T47D (cell line): ENCODE results near the gene RASGEF1C.

Experiments
- DNase-seq, 2 experiments: peaks; one replicate each; pipeline versions ENCODE4 v3.0.0 to v3.0.0-alpha.2; 2011 to 2012; ENCODE audit warnings: low read depth in 1 of 2, low spot score in 1 of 2
- JUND ChIP-seq: IDR thresholded peaks from 2 replicates; pipeline ENCODE4 v1.6.1; 2012; ENCODE audit warnings: low read depth
- in situ Hi-C: cut with HindIII; loops from 2 replicates; pipeline ENCODE4 v1.10.0; 2016; ENCODE audit warnings: low sequenced_read_pairs, low pct_unique_long_range_greater_than_20kb

RASGEF1C gene

DNA sequence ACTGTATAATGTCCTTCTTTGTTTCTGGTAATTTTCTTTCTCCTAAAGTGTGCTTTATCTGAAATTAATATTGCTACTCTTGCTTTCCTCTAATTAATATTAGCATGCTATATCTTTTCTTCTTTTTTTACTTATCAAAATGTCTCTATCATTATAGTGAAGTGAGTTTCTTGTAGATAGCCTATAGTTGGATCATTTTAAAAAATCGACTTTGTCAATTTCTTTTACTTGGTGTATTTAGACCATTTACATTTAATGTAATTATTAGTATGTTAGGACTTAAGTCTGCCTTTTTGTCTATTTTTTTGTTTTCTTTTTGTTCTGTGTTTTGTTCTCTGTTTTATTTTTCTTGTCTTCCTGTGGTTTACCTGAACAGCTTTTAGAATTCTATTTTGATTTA lies 102.0 kb downstream of the RASGEF1C start:
- DNase-seq, result no peak
- in situ Hi-C loops, result no loop called here
- no peak for TF ChIP-seq JUND

DNA sequence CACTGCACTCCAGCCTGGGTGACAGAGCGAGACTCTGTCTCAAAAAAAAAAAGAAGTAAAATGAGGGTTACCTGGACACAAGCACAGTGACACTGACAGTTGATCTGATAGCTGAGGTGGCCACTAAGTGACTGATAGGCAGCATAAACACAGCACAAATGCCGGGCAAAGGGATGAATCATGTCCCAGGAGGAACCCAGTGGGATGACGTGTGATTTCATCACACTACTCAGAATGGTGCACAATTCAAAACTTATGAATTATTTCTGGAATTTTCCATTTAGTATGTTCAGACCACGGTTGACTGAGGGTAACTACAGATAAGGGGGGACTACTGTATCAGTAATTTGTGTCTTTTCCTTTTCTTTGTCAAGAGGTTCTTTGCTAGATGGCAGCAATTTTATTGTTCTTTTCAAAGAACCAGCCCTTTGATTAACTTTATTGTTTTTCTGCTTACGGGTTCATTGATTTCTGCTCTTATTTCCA lies 103.1 kb downstream of the RASGEF1C start:
- no peak for DNase-seq
- in situ Hi-C loops, result no loop called here
- TF ChIP-seq JUND, result no peak

DNA sequence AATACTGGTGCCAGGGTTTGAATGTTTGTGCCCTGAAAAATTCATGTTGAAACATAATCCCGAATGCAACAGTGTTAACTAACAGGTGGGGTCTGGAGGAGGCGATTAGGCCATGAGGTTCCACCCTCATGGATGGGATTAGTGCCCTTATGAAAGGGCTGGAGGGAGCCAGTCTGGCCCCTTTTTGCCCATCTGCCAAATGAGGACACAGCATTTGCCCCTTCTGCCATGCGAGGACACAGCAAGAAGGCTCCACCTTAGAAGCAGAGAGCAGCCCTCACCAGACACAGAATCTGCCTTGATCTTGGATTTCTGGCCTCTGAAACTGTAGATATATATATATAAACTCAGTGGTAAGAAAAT lies 104.9 kb downstream of the RASGEF1C start:
- no peak for TF ChIP-seq JUND
- no peak for DNase-seq
- in situ Hi-C loops, result no loop called here

DNA sequence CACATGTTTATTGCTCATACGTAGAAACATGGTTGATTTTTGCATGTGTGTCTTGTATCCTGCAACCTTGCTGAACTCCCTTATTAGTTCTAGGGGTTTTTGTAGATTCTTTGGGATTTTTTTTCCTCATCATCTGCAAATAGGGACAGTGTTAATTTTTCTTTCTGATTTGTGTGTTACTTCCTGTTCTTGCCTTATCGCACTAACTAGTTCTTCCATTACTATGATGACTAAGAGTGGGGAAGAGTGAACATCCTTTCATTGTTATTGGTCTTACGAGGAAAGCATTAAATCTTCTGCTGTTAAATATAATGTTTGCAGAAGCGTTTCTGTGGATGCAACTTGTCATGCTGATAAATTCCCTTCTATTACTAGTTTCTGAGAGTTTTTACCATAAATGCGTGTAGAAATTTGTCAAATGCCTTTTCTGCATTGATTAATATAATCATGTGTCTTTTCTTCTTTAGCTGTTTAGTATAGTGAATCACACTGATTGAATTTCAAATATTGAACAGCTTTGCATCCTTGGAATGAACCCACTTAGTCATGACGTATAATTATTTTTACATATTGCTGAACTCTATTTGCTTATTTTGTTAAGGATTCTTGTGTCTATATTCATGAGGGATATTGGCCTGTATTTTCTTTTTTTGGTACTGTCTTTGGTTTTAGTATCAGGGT lies 105.4 kb downstream of the RASGEF1C start:
- in situ Hi-C loops, result no loop called here
- no peak for DNase-seq
- TF ChIP-seq JUND, result no peak

DNA sequence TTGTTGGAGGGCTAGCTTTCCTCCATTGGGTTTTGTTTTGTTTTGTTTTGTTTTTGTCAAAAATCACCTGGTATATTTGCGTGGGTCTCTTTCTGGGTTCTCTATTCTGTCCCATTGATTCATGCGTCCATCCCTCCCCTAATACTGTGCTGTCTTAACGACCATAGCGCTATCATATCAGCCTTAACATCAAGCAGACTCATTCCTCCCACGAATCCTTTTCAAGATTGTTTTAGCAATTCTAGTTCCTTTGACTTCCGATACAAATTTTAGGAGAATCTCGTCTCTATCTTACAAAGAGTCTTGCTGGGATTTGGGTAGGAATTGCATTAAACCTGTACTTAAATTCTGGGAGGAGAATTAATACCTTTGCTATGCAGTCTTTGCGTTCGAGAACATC lies 106.4 kb downstream of the RASGEF1C start:
- no peak for DNase-seq
- no peak for TF ChIP-seq JUND
- in situ Hi-C loops, result no loop called here

DNA sequence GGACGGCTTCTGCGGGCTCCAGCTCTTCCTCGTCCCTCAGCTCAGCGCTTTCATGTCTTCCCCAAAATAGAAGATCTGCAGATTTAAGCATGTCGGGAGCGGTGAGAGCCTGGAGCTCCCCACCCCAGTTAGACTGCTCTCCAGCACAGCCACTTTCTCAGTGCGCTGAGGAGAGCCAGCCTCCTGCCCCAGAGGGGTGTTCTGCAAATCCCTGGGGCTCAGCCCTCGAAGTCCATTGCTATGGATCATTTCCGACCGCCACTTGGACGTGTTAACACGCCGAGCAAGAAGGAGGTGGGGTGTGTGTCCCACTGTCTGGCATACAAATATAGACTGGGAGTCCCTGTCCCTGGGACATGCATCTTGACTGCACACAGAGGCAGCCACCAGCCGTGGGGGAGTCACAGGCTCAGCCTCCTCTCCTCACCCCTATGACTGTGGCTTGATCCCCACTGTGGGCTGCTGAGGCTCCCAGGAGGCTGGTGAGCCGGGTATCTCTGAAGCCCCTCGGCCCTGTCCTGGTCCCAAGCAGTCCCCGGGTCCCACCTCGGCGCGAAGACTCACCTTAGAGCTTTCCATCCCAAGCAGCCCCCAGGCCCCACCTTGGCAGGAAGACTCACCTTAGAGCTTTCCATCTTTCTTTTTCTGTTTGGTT lies 107.4 kb downstream of the RASGEF1C start:
- no peak for TF ChIP-seq JUND
- in situ Hi-C loops, result no loop called here
- no peak for DNase-seq

DNA sequence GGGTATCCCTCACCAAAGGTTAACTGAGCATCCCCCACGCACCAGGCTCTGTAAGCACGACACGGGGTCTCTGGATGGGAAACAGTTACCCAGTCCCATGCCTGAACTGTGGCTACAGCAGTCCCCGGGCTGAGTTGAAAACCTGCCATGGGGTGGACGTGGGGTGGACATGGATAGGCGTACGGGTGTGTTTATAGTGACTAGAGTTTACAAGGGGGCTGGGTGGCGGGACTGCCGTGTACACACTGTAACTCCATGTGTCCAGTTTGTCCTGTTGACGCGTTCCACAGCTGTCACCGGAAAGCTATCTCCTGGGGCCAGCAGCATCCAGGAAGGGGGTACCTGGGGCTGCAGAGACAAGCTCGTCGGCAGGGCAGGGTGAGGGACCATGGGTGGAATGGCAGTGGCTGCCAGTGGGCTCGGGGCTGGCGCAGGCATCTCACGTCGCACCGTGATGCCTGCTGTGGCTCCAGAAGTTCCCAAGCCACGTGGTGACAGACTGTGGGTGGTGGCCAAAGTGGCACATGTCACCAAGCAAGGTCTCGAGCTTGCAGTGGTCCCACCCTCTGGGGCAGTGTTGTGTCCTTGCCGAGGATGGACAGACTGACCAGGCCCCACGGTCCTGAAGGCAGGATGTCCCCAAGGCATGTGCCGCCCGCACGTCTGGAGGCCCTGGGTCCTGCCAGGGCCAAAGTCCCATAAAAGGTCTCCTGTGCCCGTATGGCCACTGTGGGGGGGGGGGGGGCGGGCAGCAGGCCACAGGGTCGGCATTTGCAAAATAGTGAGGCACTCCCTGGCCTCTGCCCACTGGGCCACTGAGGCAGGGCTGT lies 108.2 kb downstream of the RASGEF1C start:
- in situ Hi-C loops, result no loop called here

DNA sequence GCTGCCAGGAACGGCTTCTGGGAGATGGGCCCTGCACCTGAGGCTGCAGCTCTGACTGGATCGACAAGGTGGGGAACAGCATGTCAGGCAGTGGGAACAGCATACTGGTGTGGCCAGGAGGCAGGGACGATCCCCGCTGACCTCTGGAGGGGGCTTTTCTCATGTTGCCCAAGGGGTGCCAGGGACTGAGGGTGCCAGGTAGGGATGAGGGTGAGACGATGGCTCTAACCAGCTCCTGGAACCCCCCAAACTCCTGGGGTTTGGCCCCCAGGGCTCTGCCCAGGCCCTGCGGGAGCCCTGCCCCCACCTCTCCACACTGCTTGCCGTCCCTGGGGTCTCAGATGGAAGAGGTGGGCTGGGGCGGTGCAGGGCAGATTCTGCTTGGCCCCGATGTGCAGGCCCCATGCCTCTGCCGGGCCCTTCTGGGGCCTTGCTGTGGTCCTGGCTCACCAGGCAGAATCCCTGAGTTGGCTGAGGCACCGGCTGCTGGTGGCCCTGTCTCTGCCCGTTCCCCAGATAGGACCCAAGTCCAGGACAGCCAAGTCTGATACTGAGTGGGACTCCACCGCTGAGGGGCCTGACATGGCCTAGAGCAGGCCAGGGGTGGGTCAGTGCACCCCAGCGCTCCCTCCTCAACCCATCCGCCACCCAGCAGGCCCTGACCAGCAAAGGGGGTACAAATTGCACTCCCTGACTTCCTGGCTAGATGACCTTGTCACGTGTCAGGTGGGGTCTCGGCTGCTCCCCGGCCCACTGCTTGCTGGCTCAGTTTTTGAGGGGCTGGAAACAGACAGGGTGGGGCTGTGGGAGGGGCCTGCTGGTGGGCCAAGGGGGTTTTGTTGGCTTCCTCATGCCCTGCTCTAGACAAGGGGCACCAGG lies 109.0 kb downstream of the RASGEF1C start:
- TF ChIP-seq JUND, result no peak
- in situ Hi-C loops, result no loop called here
- no peak for DNase-seq

More for the DNA sequence above, 108.2 kb downstream of the RASGEF1C start:
- TF ChIP-seq JUND, result no peak
- DNase-seq, result no peak

DNA sequence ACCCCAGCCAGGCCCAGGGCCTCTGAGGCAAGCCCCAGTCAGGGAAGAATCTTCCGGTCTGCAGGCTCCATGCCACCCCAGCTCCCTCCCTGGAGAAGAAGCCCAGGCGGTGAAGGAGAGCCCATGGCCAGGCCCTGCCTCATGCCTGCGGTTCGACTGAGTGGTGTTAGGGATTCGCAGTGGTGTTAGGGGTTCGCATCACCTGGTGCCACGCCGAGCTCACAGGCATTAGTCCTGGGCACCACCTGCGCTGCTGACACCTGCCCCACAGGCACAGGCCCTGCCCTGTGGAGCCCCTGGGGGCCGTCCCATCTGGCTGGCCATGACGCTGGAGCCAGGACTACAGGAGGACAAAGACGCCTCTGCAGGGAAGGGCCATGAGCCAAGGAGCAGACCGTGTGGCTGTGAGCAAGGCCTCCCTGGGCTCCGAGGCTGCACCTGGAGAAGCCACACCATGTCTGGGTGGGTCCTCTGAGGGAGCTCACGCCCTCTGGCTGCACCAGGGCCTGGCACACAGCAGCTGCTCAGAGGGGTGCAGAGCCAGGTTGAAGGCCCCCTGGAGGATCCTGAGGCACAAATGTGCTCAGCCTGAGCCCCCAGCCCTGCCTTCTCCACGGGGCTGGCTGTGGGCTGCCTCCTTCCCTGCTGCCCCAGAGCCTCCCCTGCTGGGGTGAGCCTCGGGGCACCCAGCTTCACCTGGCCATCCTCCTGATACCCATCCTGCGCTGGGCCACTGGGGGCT lies 109.8 kb downstream of the RASGEF1C start:
- no peak for TF ChIP-seq JUND
- in situ Hi-C loops, result no loop called here
- DNase-seq, result no peak

DNA sequence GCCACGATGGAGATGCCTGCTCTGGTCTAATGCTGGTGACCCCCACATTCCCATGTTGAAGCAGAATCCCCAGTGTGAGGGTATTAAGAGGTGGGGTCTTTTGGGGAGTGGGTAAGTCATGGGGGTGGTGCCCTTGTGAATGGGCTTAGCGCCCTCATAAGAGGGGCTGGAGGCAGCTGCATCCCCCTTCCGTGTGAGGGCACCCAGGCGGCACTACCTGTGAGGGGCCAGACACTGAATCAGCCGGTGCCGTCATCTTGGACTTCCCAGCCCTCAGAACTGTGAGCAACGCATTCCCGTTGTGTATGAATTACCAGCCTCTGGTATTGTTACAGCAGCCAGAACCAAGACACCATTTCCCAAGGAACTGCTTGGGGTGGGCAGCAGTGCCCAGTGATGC lies 110.5 kb downstream of the RASGEF1C start:
- DNase-seq, result no peak
- in situ Hi-C loops, result no loop called here
- no peak for TF ChIP-seq JUND

DNA sequence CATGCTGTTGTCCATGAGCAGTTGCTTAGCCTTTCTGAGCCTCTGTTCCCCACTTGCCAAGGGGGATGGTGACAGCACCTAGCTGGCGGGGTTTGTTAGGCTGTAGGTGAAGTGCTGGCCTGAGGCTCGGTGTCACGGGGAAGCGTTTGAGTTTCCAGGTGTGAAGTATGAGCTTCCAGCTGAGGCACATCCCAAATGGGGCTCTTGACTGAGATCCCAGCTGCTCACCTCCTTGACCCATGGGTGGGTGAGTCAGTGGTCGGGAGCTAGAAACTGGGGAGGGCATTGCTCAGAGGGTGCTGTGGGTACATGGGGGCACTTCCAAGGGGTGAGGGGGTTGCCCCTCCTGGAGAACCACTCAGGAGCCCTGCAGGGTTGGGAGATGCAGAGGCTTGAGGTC lies 111.1 kb downstream of the RASGEF1C start:
- in situ Hi-C loops, result no loop called here

More for the DNA sequence above, 111.1 kb downstream of the RASGEF1C start:
- no peak for DNase-seq
- no peak for TF ChIP-seq JUND
